ENCODE results near the gene CCDC82.
A peak's percentile ranks its signal among the peaks of the same experiment; 100 is the strongest.
"Not testable (repeated sequence)": the region's sequence is repeated elsewhere in the genome, so short reads cannot be mapped to it uniquely, and the experiment has no call there.

Gene CCDC82

DNA sequence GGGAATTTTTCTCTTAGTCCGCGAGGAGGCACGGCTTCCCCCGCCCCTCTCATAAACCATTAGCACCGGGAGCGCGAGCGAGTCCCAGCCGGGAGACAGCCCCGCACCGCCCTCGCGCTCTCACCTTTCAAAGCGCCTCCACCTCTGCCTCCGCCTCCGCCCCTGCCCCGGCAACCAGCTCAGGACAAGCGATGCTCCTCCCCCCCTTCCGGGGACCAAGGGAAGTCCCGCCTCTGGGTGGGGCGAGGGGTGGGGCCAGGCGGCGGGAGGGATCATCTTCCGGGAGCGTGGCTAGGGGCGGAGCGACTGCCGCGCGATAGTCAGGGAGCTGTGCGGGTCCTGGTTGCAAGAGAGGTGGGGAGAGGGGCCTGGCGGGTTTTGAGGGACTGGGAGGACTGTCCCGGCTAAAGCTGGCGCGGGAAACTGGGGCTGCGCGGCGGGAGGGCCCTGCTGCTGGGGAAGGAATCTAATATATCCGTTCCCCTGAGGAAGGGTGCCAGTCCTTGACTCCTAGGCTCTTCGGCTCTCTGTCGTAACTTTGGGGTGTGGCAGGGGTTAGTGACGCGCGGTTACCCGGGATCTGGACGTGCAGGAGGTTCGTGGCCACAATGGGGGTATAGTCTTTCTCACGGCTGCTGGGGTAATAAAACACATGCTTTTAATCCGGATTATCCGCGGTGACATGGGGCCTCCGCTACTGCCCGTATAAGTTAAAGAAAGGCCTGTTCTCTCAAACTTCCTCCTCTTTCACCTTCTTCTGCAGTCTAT is at the start of gene CCDC82, which contains the start of gene JRKL:
CCDC82 (minus strand) TSS at position 193 of the 768 bp plus-strand sequence. CDS start 5,165 bp downstream, outside the sequence.
JRKL (plus strand) TSS at position 294 of the 768 bp plus-strand sequence. CDS start 637 bp downstream, outside the sequence.
- TF ChIP-seq, protein P1, sequence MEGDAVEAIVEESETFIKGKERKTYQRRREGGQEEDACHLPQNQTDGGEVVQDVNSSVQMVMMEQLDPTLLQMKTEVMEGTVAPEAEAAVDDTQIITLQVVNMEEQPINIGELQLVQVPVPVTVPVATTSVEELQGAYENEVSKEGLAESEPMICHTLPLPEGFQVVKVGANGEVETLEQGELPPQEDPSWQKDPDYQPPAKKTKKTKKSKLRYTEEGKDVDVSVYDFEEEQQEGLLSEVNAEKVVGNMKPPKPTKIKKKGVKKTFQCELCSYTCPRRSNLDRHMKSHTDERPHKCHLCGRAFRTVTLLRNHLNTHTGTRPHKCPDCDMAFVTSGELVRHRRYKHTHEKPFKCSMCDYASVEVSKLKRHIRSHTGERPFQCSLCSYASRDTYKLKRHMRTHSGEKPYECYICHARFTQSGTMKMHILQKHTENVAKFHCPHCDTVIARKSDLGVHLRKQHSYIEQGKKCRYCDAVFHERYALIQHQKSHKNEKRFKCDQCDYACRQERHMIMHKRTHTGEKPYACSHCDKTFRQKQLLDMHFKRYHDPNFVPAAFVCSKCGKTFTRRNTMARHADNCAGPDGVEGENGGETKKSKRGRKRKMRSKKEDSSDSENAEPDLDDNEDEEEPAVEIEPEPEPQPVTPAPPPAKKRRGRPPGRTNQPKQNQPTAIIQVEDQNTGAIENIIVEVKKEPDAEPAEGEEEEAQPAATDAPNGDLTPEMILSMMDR (IDR thresholded peaks at IDR 0.05): no peak
- TF ChIP-seq ZFX (IDR thresholded peaks at IDR 0.05; ENCODE audit: borderline replicate concordance): no peak
- H3K27ac ChIP-seq: no peak within 1 kb of the TSS

DNA sequence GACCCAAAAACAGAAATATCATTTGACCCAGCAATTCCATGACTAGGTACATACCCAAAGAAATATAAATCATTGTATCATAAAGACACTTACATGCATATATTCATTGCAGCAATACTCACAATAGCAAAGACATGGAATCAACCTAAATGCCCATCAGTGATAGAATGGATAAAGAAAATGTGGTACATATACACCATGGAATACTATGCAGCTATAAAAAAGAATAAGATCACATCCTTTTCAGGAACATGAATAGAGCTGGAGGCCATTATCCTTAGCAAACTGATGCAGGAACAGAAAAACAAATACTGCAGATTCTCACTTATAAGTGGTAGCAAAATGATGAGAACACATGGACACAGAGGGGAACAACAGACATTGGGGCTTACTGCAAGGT is 42.9 kb upstream of the CCDC82 start:
- not testable (repeated sequence) for H3K27ac ChIP-seq

DNA sequence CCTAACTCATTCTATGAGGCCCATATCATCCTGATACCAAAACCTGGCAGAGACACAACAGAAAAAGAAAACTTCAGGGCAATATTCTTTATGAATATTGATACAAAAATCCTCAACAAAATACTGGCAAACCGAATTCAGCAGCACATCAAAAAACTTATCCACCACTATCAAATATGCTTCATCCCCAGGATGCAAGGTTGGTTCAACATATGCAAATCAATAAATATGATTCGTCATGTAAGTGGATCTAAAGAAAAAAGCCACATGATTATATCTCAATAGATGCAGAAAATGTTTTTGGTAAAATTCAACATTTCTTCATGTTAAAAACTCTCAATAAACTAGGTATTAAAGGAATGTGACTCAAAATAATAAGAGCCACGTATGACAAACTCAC is 41.0 kb upstream of the CCDC82 start:
- H3K27ac ChIP-seq: no peak overlapping the region
- TF ChIP-seq, protein P1 (IDR thresholded peaks at IDR 0.05): no peak
- no peak for TF ChIP-seq ZFX (IDR thresholded peaks at IDR 0.05; ENCODE audit: borderline replicate concordance)

DNA sequence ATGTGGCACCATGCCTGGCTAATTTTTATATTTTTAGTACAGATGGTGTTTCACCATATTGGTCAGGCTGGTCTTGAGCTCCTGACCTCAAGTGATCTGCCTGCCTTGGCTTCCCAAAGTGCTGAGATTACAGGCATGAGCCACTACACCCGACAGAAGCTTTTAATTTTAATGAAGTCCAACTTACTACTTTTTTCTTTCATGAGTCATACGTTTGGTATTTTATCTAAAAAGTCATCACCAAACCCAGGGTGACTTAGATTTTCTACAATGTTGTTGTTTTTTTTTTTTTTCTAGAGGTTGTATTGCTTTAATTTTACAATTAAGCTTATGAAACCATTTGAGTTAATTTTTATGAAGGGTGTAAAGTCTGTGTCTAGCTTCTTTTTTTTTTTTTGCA is 35.0 kb upstream of the CCDC82 start:
- H3K27ac ChIP-seq: no peak overlapping the region
- TF ChIP-seq, protein P1 (IDR thresholded peaks at IDR 0.05): no peak
- TF ChIP-seq ZFX (IDR thresholded peaks at IDR 0.05; ENCODE audit: borderline replicate concordance): no peak

DNA sequence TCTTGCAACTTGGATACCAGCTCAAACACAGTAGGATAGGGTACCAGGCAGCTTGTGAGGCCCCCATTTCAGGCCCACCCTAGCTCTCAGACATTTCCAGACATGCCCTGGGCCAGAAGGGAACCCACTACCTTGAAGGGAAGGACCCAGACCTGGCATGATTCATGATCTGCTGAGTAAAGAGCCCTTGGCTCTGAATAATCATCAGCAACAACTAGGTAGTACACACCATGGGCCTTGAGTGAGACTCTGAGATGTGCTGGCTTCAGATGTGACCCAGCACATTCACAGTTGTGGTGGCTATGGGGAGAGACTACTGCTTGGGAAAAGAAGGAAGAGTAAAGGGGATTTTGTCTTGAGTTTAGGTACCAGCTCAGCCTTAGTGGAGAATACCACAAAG is 23.7 kb upstream of the CCDC82 start:
- no peak overlapping the region for H3K27ac ChIP-seq
- TF ChIP-seq ZFX (IDR thresholded peaks at IDR 0.05; ENCODE audit: borderline replicate concordance): no peak
- TF ChIP-seq, protein P1 (IDR thresholded peaks at IDR 0.05): no peak

DNA sequence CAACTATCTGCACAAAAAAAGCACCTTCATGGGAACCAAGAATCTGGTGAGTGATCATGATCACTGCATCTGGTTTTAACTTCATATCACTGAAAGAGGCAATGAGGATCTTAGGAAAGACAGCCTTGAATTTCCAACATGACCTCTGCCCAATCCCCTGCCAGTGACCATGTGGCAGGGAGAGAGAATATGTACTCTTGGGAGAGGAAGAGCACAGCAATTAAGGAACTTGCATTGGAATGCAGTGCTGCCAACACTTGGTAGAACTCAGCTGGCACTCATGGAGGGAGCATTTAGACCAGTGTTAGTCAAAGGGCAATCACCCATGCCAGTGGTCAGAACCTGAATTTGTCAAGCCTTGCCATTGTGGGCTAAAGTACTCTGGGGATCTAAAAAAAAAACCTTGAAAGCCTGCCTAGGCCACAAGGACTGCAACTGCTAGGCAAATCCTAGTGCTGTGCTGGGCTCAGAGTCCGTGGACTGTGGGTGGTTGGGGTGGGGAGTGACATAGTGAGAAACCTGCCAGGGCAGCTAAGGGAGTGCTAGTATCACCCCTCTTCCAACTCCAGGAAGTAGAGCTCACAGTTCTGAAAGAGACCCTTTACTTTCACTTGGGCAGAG is 23.2 kb upstream of the CCDC82 start:
- TF ChIP-seq ZFX (IDR thresholded peaks at IDR 0.05; ENCODE audit: borderline replicate concordance): no peak
- no peak overlapping the region for H3K27ac ChIP-seq

DNA sequence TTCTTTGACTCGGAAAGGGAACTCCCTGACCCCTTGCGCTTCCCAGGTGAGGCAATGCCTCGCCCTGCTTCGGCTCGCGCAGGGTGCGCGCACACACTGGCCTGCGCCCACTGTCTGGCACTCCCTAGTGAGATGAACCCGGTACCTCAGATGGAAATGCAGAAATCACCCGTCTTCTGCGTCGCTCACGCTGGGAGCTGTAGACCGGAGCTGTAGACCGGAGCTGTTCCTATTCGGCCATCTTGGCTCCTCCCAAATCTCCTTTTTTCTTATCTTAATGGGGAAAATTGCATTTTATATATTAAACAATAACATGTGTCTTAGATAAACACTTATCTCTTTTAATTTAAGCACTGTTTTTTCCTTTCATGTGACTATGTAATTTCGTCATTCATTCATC is 21.7 kb upstream of the CCDC82 start:
- H3K27ac ChIP-seq: peak overlapping the region; percentile 61

DNA sequence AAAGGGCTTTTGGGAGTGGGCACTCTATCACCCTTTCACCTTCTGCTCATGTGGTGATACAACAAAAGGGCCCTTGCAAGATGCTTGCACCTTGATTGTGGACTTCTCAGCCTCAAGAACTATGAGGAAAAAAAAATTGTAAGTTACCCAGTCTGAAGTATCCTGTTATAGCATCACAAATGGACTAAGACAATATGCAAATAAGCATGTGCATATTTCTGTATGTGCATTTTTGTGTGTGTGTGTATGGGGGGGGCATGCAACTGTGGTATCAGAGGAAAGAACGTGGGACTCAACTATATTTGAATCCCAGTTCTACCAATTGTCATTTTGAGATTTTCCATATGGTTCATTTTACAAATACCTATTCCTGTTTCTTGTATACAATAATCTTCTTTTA is 11.0 kb upstream of the CCDC82 start:
- H3K27ac ChIP-seq: no peak overlapping the region
- no peak for TF ChIP-seq ZFX (IDR thresholded peaks at IDR 0.05; ENCODE audit: borderline replicate concordance)
- TF ChIP-seq, protein P1 (IDR thresholded peaks at IDR 0.05): no peak

DNA sequence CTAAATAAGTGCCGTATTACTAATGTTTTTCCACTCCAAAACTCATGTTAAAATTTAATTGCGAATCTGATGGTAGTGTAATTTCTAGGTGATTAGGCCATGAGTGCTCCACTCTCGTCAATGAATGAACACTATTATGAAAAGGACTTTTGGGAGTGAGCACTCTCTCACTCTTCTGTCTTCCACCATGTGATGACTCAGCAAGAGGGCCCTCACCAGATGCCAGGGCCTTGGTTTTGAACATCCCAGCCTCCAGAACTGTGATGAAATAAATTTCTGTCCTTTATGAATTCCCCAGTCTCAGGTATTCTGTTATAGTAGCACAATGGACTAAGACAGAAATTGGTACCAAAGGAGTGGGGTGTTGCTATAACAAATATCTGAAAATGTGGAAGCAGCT is 8.2 kb upstream of the CCDC82 start:
- no peak overlapping the region for H3K27ac ChIP-seq
- TF ChIP-seq ZFX (IDR thresholded peaks at IDR 0.05; ENCODE audit: borderline replicate concordance): no peak
- TF ChIP-seq, protein P1 (IDR thresholded peaks at IDR 0.05): no peak
